Testis (tissue), 2 donors: Measurements from ENCODE around the gene STYK1.

Experiments
- CTCF ChIP-seq, 3 experiments: fragments of 450-650 bp in 2 of 3; fragments of 200-600 bp in 1 of 3; sonication (generic) in 1 of 3; IDR thresholded peaks; one replicate each; pipeline ENCODE4 v1.5.1; 2016 to 2019; ENCODE audit warnings: antibody characterized with exemption in 3 of 3, mild to moderate bottlenecking in 2 of 3, moderate library complexity in 1 of 3
- POLR2A ChIP-seq: fragments of 450-650 bp; IDR thresholded peaks from one replicate; pipeline ENCODE4 v1.6.1; 2017; ENCODE audit warnings: antibody characterized with exemption, mild to moderate bottlenecking, moderate library complexity

GRCh38 chr12:10700581-10700980 is 26.7 kb upstream of the STYK1 start:
- TF ChIP-seq CTCF (IDR thresholded peaks at IDR 0.05) (no peak), POLR2A (no peak)
